HepG2 (cell line): ENCODE data around the gene GALNT16. TPM values are rescaled to one million over a fixed set of nuclear protein-coding genes. Genes with fewer than 3 reads are reported as not detected.

Source experiments
- AHR ChIP-seq: IDR thresholded peaks from 2 replicates; pipeline ENCODE4 v1.6.1; 2018; ENCODE audit warnings: missing genetic modification reagents, missing compliant biosample characterization
- ARHGAP35 ChIP-seq: sonication (generic); formaldehyde crosslinking; IDR thresholded peaks from 2 replicates; pipeline ENCODE4 v1.9.0; 2022; ENCODE audit warnings: mild to moderate bottlenecking, inconsistent platforms, moderate library complexity, missing genetic modification reagents, borderline replicate concordance
- CSRNP1 ChIP-seq: sonication (generic); formaldehyde crosslinking; IDR thresholded peaks from 2 replicates; pipeline ENCODE4 v1.8.1; 2023; ENCODE audit warnings: mild to moderate bottlenecking, missing genetic modification reagents
- KDM4B ChIP-seq: sonication (generic); formaldehyde crosslinking; IDR thresholded peaks from 2 replicates; pipeline ENCODE4 v1.4.0; 2020; ENCODE audit warnings: missing genetic modification reagents
- KDM5B ChIP-seq: sonication (generic); formaldehyde crosslinking; IDR thresholded peaks from 2 replicates; pipeline ENCODE4 v1.4.0; 2020; ENCODE audit warnings: missing genetic modification reagents, mild to moderate bottlenecking, borderline replicate concordance
- KLF11 ChIP-seq: IDR thresholded peaks from 2 replicates; pipeline ENCODE4 v1.6.1; 2016; ENCODE audit warnings: missing compliant biosample characterization
- LCORL ChIP-seq, 2 experiments: fragments of 450-650 bp in 1 of 2; sonication (generic) in 1 of 2; formaldehyde crosslinking in 1 of 2; IDR thresholded peaks; 2 replicates each; pipeline versions ENCODE4 v1.5.0 to v1.6.1; 2017 to 2020; ENCODE audit warnings: antibody characterized with exemption in 1 of 2, missing genetic modification reagents in 1 of 2
- MEF2D ChIP-seq: sonication (generic); formaldehyde crosslinking; IDR thresholded peaks from 2 replicates; pipeline ENCODE4 v1.5.1; 2020; ENCODE audit warnings: mild to moderate bottlenecking, missing genetic modification reagents
- MTA1 ChIP-seq: sonication (generic); formaldehyde crosslinking; IDR thresholded peaks from 2 replicates; pipeline ENCODE4 v1.4.0; 2020; ENCODE audit warnings: missing genetic modification reagents, mild to moderate bottlenecking, borderline replicate concordance
- MXI1 ChIP-seq: IDR thresholded peaks from 3 replicates; pipeline ENCODE4 v1.6.1; 2012; ENCODE audit warnings: low read depth, low read length, inconsistent platforms, borderline replicate concordance
- NFRKB ChIP-seq: fragments of 450-650 bp; IDR thresholded peaks from 2 replicates; pipeline ENCODE4 v1.6.1; 2017
- RARA ChIP-seq: IDR thresholded peaks from 2 replicates; pipeline ENCODE4 v1.6.1; 2016; ENCODE audit warnings: missing genetic modification reagents, missing compliant biosample characterization
- REXO4 ChIP-seq: sonication (generic); formaldehyde crosslinking; IDR thresholded peaks from 2 replicates; pipeline ENCODE4 v1.8.0; 2022; ENCODE audit warnings: missing genetic modification reagents, mild to moderate bottlenecking, borderline replicate concordance
- SRF ChIP-seq: IDR thresholded peaks from 2 replicates; pipeline ENCODE4 v1.6.1; 2011; ENCODE audit warnings: mild to moderate bottlenecking, low read depth, low read length, moderate library complexity
- STAG1 ChIP-seq: sonication (generic); formaldehyde crosslinking; IDR thresholded peaks from 2 replicates; pipeline ENCODE4 v1.4.0; 2020; ENCODE audit warnings: missing genetic modification reagents
- THAP11 ChIP-seq: IDR thresholded peaks from 2 replicates; pipeline ENCODE4 v1.6.1; 2016; ENCODE audit warnings: missing biosample characterization, missing genetic modification reagents
- ZBTB25 ChIP-seq: IDR thresholded peaks from 2 replicates; pipeline ENCODE4 v1.6.1; 2018; ENCODE audit warnings: missing genetic modification reagents
- ZBTB7A ChIP-seq: sonication (generic); formaldehyde crosslinking; IDR thresholded peaks from 2 replicates; pipeline ENCODE4 v1.8.0; 2022; ENCODE audit warnings: mild to moderate bottlenecking, missing genetic modification reagents
- ZC3H4 ChIP-seq: sonication (generic); formaldehyde crosslinking; IDR thresholded peaks from 2 replicates; pipeline ENCODE4 v1.4.0; 2020; ENCODE audit warnings: missing genetic modification reagents, borderline replicate concordance
- ZFP62 ChIP-seq: sonication (generic); formaldehyde crosslinking; IDR thresholded peaks from 2 replicates; pipeline ENCODE4 v1.4.0; 2020; ENCODE audit warnings: missing genetic modification reagents
- ZKSCAN1 ChIP-seq: fragments of 150-350 bp; IDR thresholded peaks from 2 replicates; pipeline ENCODE4 v1.6.1; 2014; ENCODE audit warnings: low read length
- ZNF136 ChIP-seq: sonication (generic); formaldehyde crosslinking; IDR thresholded peaks from 2 replicates; pipeline ENCODE4 v1.8.1; 2022; ENCODE audit warnings: low read depth, mild to moderate bottlenecking, moderate library complexity, missing genetic modification reagents
- ZNF207 ChIP-seq: fragments of 450-650 bp; IDR thresholded peaks from 2 replicates; pipeline ENCODE4 v1.6.1; 2016; ENCODE audit warnings: antibody characterized with exemption, borderline replicate concordance
- ZNF232 ChIP-seq: sonication (generic); formaldehyde crosslinking; IDR thresholded peaks from 2 replicates; pipeline ENCODE4 v1.4.0; 2020; ENCODE audit warnings: missing genetic modification reagents, borderline replicate concordance
- ZNF513 ChIP-seq: sonication (generic); formaldehyde crosslinking; conservative IDR thresholded peaks from 2 replicates; pipeline ENCODE4 v1.5.0; 2020; ENCODE audit warnings: missing genetic modification reagents
- ZNF772 ChIP-seq: sonication (generic); formaldehyde crosslinking; IDR thresholded peaks from 2 replicates; pipeline ENCODE4 v1.5.0; 2020; ENCODE audit warnings: mild to moderate bottlenecking, missing genetic modification reagents
- ZSCAN21 ChIP-seq: sonication (generic); formaldehyde crosslinking; IDR thresholded peaks from 2 replicates; pipeline ENCODE4 v1.8.0; 2022; ENCODE audit warnings: mild to moderate bottlenecking, missing genetic modification reagents, moderate library complexity, borderline replicate concordance
- polyA plus RNA-seq, 8 experiments: library from polyadenylated mRNA; depleted of rRNA in 3 of 8; stranded (reverse) in 7 of 8; unstranded in 1 of 8; fragments of >200 nt; fragmentation: Illumina TruSeq in 4 of 8; extraction: Trizol in 4 of 8; gene quantifications; 2 replicates each; pipeline versions ENCODE4 v1.2.1 to v1.2.3, GENCODE V29; 2011 to 2016; ENCODE audit warnings: low read depth in 4 of 8, missing spikeins in 1 of 8, mixed read lengths in 1 of 8; ENCODE audit not compliant: insufficient read depth in 1 of 8
- total RNA-seq, 5 experiments: library from RNA; depleted of rRNA; stranded (reverse); fragments of >200 nt; fragmentation: Illumina TruSeq; extraction: Trizol; gene quantifications; 2 replicates each; pipeline ENCODE4 v1.2.3, GENCODE V29; 2016; ENCODE audit warnings: low read depth in 1 of 5

GALNT16 gene
- total and polyA plus RNA-seq, 2 of the 13 experiments (the other 11 are each of a cell fraction or from before 2014, with no cell fraction given), result 0.54 to 0.82 TPM

- TF ChIP-seq ZNF136 (CRISPR knock-in tag) (0 out of 2 replicates have a peak, but pooled peaks have one; percentile 59), KDM4B (CRISPR knock-in tag) (0 out of 2 replicates have a peak, but pooled peaks have one; percentile 37), ZBTB7A (no peak), MXI1 (peak; percentile 69; the same call in 1 of the 3 replicates), CSRNP1 (CRISPR knock-in tag) (0 out of 2 replicates have a peak, but pooled peaks have one; percentile 43), RARA (CRISPR knock-in tag) (peak; percentile 77), ZFP62 (CRISPR knock-in tag) (no peak), ZNF232 (CRISPR knock-in tag) (peak; percentile 66; the same call in 1 of the 2 replicates), SRF (peak; percentile 61; the same call in 1 of the 2 replicates), ZSCAN21 (CRISPR knock-in tag) (peak; percentile 28; the same call in 1 of the 2 replicates), ZNF772 (CRISPR knock-in tag) (no peak; the same call in 1 of the 2 replicates), KLF11 (CRISPR knock-in tag) (peak; percentile 14; the same call in 1 of the 2 replicates), AHR (CRISPR knock-in tag) (peak; percentile 44; the same call in 1 of the 2 replicates), STAG1 (CRISPR knock-in tag) (no peak), ZC3H4 (CRISPR knock-in tag) (no peak), ARHGAP35 (CRISPR knock-in tag) (no peak; the same call in 1 of the 2 replicates), ZNF513 (CRISPR knock-in tag) (no peak), ZBTB25 (CRISPR knock-in tag) (0 out of 2 replicates have a peak, but pooled peaks have one; percentile 69), KDM5B (CRISPR knock-in tag) (peak; percentile 22; the same call in 1 of the 2 replicates), NFRKB (peak; percentile 96), MTA1 (no peak), MEF2D (CRISPR knock-in tag) (0 out of 2 replicates have a peak, but pooled peaks have one; percentile 52), REXO4 (CRISPR knock-in tag) (no peak), ZNF207 (no peak), LCORL (IDR thresholded peaks at IDR 0.05) (peak; percentile 6; the same call in 1 of the 2 replicates), LCORL (CRISPR knock-in tag; IDR thresholded peaks at IDR 0.05) (no peak), THAP11 (CRISPR knock-in tag) (peak; percentile 95), ZKSCAN1 (no peak)
These were observed 138.3 kb downstream of the GALNT16 start, which contains the start of the genes ERH and SLC39A9 (continued) for GRCh38 chr14:69398053-69398817.
